T-cell (primary cell): ENCODE results near the gene B3GALT4. TPM values are rescaled to one million over a fixed set of nuclear protein-coding genes. Genes with fewer than 3 reads are reported as not detected.
"Not testable (repeated sequence)": the region's sequence is repeated elsewhere in the genome, so short reads cannot be mapped to it uniquely, and the experiment has no call there.

Experiments used
- ATAC-seq, 4 experiments: fragments of 200-7000 bp in 3 of 4; fragments of 150-1000 bp in 1 of 4; cut with Tn5 transposase; replicated peaks in 1 of 4; 1 replicate in 3 of 4; 2 replicates in 1 of 4; pipeline ENCODE4 v1.10.0; 2021; ENCODE audit warnings: moderate library complexity in 3 of 4, mild to moderate bottlenecking in 2 of 4, moderate number of reproducible peaks in 1 of 4
- CTCF ChIA-PET, 2 donors: fragments of 300-600 bp; sonication (Branson Sonifier 250); formaldehyde crosslinking; loops; one replicate each; lab custom pipeline; 2022; ENCODE audit warnings: antibody characterized with exemption in 2 of 2; lab: Charles Lee
- POLR2A ChIA-PET, 2 donors: fragments of 300-600 bp; sonication (Branson Sonifier 250); formaldehyde crosslinking; loops; one replicate each; lab custom pipeline; 2022; ENCODE audit warnings: antibody characterized with exemption in 2 of 2; lab: Charles Lee
- DNase-seq, 35 experiments: peaks; one replicate each; pipeline versions ENCODE4 v3.0.0 to v3.0.0-alpha.2; 2013 to 2023
- H3K27ac ChIP-seq: one replicate; pipeline ENCODE4 v1.5.1; 2013; ENCODE audit warnings: low read length
- H3K27me3 ChIP-seq, 2 experiments: replicated peaks in 1 of 2; 1 replicate in 1 of 2; 2 replicates in 1 of 2; pipeline versions ENCODE4 v1.6.1 to v1.7.0; 2013; ENCODE audit warnings: low read length in 1 of 2, mixed read lengths in 1 of 2; ENCODE audit not compliant: control insufficient read depth in 2 of 2, insufficient read depth in 2 of 2; ENCODE audit errors: extremely low read depth in 1 of 2
- H3K36me3 ChIP-seq, 2 donors: 1 replicate in 1 of 2; 2 replicates in 1 of 2; pipeline versions ENCODE4 v1.6.1 to v1.7.0; 2013; ENCODE audit warnings: low read length in 1 of 2; ENCODE audit not compliant: control insufficient read depth in 2 of 2, insufficient read depth in 1 of 2; ENCODE audit errors: extremely low read depth in 1 of 2
- H3K4me1 ChIP-seq, 2 experiments: 1 replicate in 1 of 2; 2 replicates in 1 of 2; pipeline versions ENCODE4 v1.6.1 to v1.7.0; 2013; ENCODE audit warnings: low read length in 2 of 2, mixed read lengths in 1 of 2; ENCODE audit not compliant: insufficient read depth in 2 of 2, control insufficient read depth in 1 of 2; ENCODE audit errors: extremely low read depth in 1 of 2
- H3K4me3 ChIP-seq, 2 donors: 1 replicate in 1 of 2; 2 replicates in 1 of 2; pipeline versions ENCODE4 v1.5.1 to v1.7.0; 2013; ENCODE audit warnings: mild to moderate bottlenecking in 2 of 2, low read length in 1 of 2, moderate library complexity in 1 of 2; ENCODE audit not compliant: control insufficient read depth in 1 of 2; ENCODE audit errors: extremely low read depth in 1 of 2
- H3K9me3 ChIP-seq: 2 replicates; pipeline ENCODE4 v1.7.0; 2013
- H3K27ac Mint-ChIP-seq, 2 donors: one replicate each; pipeline ENCODE4 v1.8.0; 2020 to 2021; ENCODE audit warnings: mild to moderate bottlenecking in 2 of 2, mixed read lengths in 2 of 2
- H3K27me3 Mint-ChIP-seq, 2 donors: one replicate each; pipeline ENCODE4 v1.8.0; 2021 to 2022; ENCODE audit warnings: mixed read lengths in 2 of 2
- H3K36me3 Mint-ChIP-seq: one replicate; pipeline ENCODE4 v1.8.0; 2021; ENCODE audit warnings: mixed read lengths
- H3K4me1 Mint-ChIP-seq, 3 donors: one replicate each; pipeline ENCODE4 v1.8.0; 2020 to 2022; ENCODE audit warnings: mixed read lengths in 3 of 3, mild to moderate bottlenecking in 1 of 3
- H3K4me3 Mint-ChIP-seq, 3 donors: one replicate each; pipeline ENCODE4 v1.8.0; 2020 to 2022; ENCODE audit warnings: mild to moderate bottlenecking in 3 of 3, mixed read lengths in 3 of 3, moderate library complexity in 3 of 3
- H3K9me3 Mint-ChIP-seq, 3 donors: one replicate each; pipeline ENCODE4 v1.8.0; 2020 to 2022; ENCODE audit warnings: mixed read lengths in 3 of 3
- WGBS: methylation state at CpG from one replicate; pipeline ENCODE4 v1.1.5; 2013; ENCODE audit warnings: missing lambda C conversion rate; ENCODE audit not compliant: insufficient coverage; 5-methylcytosine and 5-hydroxymethylcytosine counted together
- total RNA-seq, 35 experiments: library from RNA in 6 of 35; stranded (reverse) in 6 of 35; fragments of 120-200 nt in 1 of 35; gene quantifications; one replicate each; pipeline versions ENCODE4 v1.2.1 to v1.2.4 and lab custom pipeline; 2013 to 2026

B3GALT4 gene
- total RNA-seq, 5 donors from 2014 or later (not counting 1 experiment from before 2014, with no cell fraction given): 12.2 to 47.2 (median 40.4) TPM

DNA sequence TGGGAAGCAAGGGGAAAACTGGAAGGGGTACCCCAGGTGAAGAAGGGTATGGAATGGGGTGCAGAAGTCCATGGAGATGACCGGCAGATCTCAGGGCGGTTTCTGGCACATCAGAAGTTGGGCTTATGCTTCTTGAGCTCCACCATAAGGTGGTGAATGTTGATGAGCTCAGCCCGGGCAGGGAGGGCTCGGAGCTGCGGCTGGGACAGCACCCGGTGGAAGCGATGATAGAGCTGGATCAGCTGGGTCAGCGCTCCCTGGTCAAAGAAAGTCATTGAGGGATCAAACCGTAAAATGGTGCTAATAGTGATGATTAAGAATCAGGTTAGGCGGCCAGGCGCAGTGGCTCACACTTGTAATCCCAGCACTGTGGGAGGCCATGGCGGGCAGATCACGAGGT lies 26.2 kb upstream of the B3GALT4 start:
- peaks cover 19 to 31% of the 10 kb centered on the region in 2 experiments for H3K4me1 ChIP-seq
- Mint-ChIP-seq H3K9me3 (no peaks in the 10 kb centered on the region), H3K4me3 (peak overlapping the region; percentile 87 to 97 (median 87))

DNA sequence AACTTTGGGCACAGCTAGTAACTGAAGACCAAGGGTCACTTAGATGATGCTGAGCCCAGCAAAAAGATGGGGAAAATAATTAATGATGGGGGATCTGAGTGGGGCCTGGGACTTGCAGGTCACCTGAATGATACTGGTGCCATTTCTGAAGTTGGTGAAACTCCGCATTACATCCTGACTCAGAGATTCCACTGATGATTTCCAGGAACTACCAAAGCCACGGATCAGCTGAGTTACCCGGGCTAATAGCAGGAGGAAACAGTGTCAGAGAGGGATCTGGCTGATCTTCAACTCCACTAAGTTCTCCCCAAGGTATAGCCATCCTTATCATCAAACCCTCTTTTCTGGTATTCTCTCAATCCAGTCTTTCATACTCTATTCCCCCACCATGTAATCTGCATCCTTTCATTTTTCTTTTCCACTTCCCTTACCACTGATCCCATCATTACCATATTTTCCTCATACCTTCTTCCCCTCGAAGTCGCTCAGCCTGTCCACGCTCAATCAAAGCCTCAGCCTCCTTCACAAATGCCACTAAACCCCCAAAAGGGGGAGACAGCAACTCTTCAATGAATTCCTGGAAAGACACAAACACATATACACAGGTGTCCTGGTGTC lies 25.4 kb upstream of the B3GALT4 start:
- no peak for DNase-seq
- H3K27ac Mint-ChIP-seq: peak overlapping the region; percentile 36 to 77

More for the DNA sequence above, 26.2 kb upstream of the B3GALT4 start:
- WGBS: 100% methylated on average over 2 of the region's 13 CpGs
- ChIA-PET CTCF (no interaction called here), POLR2A (interaction anchor here in 1 of 2 donors (0.8 kb wide), 1 partner anchor 93 kb away, joined by 3 read pairs; no protein-coding TSS in a partner anchor)
- H3K27me3 ChIP-seq: peaks cover 0 to 2% of the 10 kb centered on the region in 2 experiments
- H3K27ac ChIP-seq: no peak overlapping the region
- H3K9me3 ChIP-seq: no peaks in the 10 kb centered on the region
- H3K36me3 ChIP-seq: peaks cover 0 to 19% of the 10 kb centered on the region in 2 donors
- DNase-seq (no peak), ATAC-seq (no peak)
- H3K36me3 Mint-ChIP-seq: peaks cover 5% of the 10 kb centered on the region
- H3K27ac Mint-ChIP-seq: peak overlapping the region; percentile 98
- no peaks in the 10 kb centered on the region for H3K27me3 Mint-ChIP-seq
- H3K4me3 ChIP-seq: no peak overlapping the region
- H3K4me1 Mint-ChIP-seq: peaks cover 38 to 39% (median 39%) of the 10 kb centered on the region in 3 donors

DNA sequence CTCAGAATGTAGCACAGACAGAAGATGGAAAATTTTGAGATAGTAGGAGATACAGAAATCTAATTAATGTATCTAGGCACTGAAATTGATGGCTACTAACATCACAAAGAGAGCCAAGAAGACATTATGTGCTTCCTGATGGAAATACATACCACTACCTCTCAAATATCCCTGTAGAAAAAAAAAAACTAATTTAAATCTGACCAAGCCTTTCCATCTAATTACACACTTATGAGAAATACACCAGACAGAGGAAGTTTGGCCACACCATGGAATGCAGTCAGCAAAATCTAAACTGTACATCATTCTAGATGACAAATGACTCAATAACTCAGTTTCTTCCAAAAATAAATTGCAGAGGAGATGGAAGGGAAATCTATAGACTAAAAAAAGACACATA lies 24.2 kb upstream of the B3GALT4 start:
- Histone ChIP-seq H3K27me3 (no peaks in the 10 kb centered on the region), H3K4me3 (no peak overlapping the region), H3K27ac (no peak overlapping the region), H3K9me3 (no peaks in the 10 kb centered on the region), H3K4me1 (peaks cover 19 to 30% of the 10 kb centered on the region in 2 experiments), H3K36me3 (peaks cover 0 to 19% of the 10 kb centered on the region in 2 donors)
- no peak for DNase-seq
- ATAC-seq: no peak
- peaks cover 5% of the 10 kb centered on the region for H3K36me3 Mint-ChIP-seq
- ChIA-PET POLR2A (interaction anchor here in 1 of 2 donors (0.7 kb wide), 1 partner anchor 309 kb away, joined by 9 read pairs; no protein-coding TSS in a partner anchor), CTCF (interaction anchor here in 1 of 2 donors (0.7 kb wide), 1 partner anchor 88 kb away, joined by 3 read pairs; no protein-coding TSS in a partner anchor)
- peaks cover 38 to 39% (median 38%) of the 10 kb centered on the region in 3 donors for H3K4me1 Mint-ChIP-seq
- no peaks in the 10 kb centered on the region for H3K9me3 Mint-ChIP-seq
- no peaks in the 10 kb centered on the region for H3K27me3 Mint-ChIP-seq
- no peak overlapping the region for H3K4me3 Mint-ChIP-seq
- H3K27ac Mint-ChIP-seq: no peak overlapping the region

More for the DNA sequence above, 25.4 kb upstream of the B3GALT4 start:
- H3K4me1 ChIP-seq: peaks cover 19 to 31% of the 10 kb centered on the region in 2 experiments
- ChIA-PET POLR2A (no interaction called here), CTCF (no interaction called here)
- WGBS: 72% methylated on average over 6 of the region's 6 CpGs
- Mint-ChIP-seq H3K9me3 (no peaks in the 10 kb centered on the region), H3K4me3 (peak overlapping the region in 2 of 3 donors; percentile 3 to 15), H3K27me3 (no peaks in the 10 kb centered on the region), H3K4me1 (peaks cover 38 to 39% (median 39%) of the 10 kb centered on the region in 3 donors), H3K36me3 (peaks cover 5% of the 10 kb centered on the region)
- H3K36me3 ChIP-seq: peaks cover 0 to 19% of the 10 kb centered on the region in 2 donors
- no peak for ATAC-seq
- no peaks in the 10 kb centered on the region for H3K9me3 ChIP-seq
- no peak overlapping the region for H3K4me3 ChIP-seq
- H3K27me3 ChIP-seq: no peaks in the 10 kb centered on the region
- no peak overlapping the region for H3K27ac ChIP-seq

DNA sequence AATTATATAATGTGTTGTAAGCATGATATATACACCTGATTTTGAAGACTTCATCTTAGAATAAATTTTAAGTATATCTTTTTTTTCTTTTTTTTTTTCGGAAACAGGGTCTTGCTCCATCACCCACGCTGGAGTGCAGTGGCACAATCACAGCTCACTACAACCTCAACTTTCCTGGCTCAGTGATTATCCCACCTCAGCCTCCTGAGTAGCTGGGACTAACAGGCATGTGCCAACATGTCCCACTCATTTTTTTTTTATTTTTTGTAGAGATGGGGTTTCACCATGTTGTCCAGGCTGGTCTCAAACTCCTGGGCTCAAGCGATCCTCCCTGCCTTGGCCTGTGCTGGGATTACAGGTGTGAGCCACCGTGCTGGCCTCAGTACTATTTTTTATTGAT lies 22.3 kb upstream of the B3GALT4 start:
- peaks cover 22 to 23% (median 23%) of the 10 kb centered on the region in 3 donors for H3K4me1 Mint-ChIP-seq
- no peak overlapping the region for H3K27ac Mint-ChIP-seq
- no CpG with 5 or more reads among the region's 4 CpGs for WGBS
- Histone ChIP-seq H3K36me3 (peaks cover 0 to 22% of the 10 kb centered on the region in 2 donors), H3K4me3 (no peak overlapping the region), H3K9me3 (no peaks in the 10 kb centered on the region), H3K27me3 (no peaks in the 10 kb centered on the region), H3K27ac (no peak overlapping the region), H3K4me1 (peaks cover 7 to 14% of the 10 kb centered on the region in 2 experiments)
- H3K4me3 Mint-ChIP-seq: no peak overlapping the region
- no peaks in the 10 kb centered on the region for H3K27me3 Mint-ChIP-seq
- POLR2A ChIA-PET: no interaction called here
- peaks cover 14% of the 10 kb centered on the region for H3K36me3 Mint-ChIP-seq
- CTCF ChIA-PET: interaction anchor here in 1 of 2 donors (0.7 kb wide), 1 partner anchor 135 kb away, joined by 4 read pairs; no protein-coding TSS in a partner anchor
- ATAC-seq (no peak), DNase-seq (no peak)
- H3K9me3 Mint-ChIP-seq: no peaks in the 10 kb centered on the region

DNA sequence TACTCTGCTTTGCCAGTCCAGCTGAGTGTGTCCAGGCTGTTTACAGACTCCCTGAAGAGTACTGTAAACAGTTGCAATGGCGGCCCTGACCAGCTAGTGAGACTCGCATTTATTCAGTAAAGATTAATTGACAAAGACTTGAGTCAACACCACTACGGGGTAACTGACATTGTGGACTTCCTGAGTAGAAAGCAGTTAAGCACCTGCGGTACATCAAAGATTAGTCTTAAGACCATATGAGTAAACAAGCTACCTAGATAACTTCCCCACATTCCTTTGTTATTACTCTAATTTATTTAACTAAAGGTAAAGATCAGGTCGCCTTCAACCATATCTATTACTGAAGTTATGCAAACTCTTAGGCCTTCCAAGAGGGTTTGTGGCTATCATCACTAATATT lies 17.9 kb upstream of the B3GALT4 start:
- H3K27ac Mint-ChIP-seq: no peak overlapping the region
- ATAC-seq (no peak), DNase-seq (no peak)
- ChIA-PET POLR2A (no interaction called here), CTCF (no interaction called here)
- Histone ChIP-seq H3K4me1 (no peaks in the 10 kb centered on the region), H3K27me3 (no peaks in the 10 kb centered on the region), H3K36me3 (peaks cover 14 to 31% of the 10 kb centered on the region in 2 donors), H3K27ac (no peak overlapping the region), H3K4me3 (no peak overlapping the region), H3K9me3 (no peaks in the 10 kb centered on the region)
- no peaks in the 10 kb centered on the region for H3K9me3 Mint-ChIP-seq
- WGBS: 100% methylated on average over 1 of the region's 5 CpGs
- peaks cover 0 to 4% (median 0%) of the 10 kb centered on the region in 3 donors for H3K4me1 Mint-ChIP-seq
- no peaks in the 10 kb centered on the region for H3K27me3 Mint-ChIP-seq
- H3K36me3 Mint-ChIP-seq: peaks cover 32% of the 10 kb centered on the region
- no peak overlapping the region for H3K4me3 Mint-ChIP-seq

DNA sequence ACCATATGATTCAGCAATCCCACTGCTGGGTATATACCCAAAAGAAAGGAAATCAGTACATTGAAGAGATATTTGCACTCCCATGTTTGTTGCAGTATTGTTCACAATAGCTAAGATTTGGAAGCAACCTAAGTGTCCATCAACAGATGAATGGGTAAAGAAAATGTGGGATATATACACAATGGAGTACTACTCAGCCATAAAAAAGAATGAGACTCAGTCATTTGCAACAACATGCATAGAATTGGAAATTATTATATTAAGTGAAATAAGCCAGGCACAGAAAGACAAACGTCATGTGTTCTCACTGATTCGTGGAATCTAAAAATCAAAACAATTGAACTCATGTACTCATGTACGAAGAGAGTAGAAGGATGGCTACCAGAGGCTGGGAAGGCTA lies 14.4 kb upstream of the B3GALT4 start:
- 100% methylated on average over 3 of the region's 3 CpGs for WGBS
- POLR2A ChIA-PET, H3K27me3 ChIP-seq, H3K4me1 ChIP-seq, H3K4me3 Mint-ChIP-seq, H3K4me1 Mint-ChIP-seq, H3K27me3 Mint-ChIP-seq, H3K27ac ChIP-seq, H3K4me3 ChIP-seq, H3K9me3 ChIP-seq, ATAC-seq, H3K9me3 Mint-ChIP-seq, DNase-seq, CTCF ChIA-PET, H3K27ac Mint-ChIP-seq: not testable (repeated sequence)
- H3K36me3 Mint-ChIP-seq: peaks cover 49% of the 10 kb centered on the region
- peaks cover 35 to 60% of the 10 kb centered on the region in 2 donors for H3K36me3 ChIP-seq
